HepG2 (cell line): ENCODE data around the gene EEFSEC. TPM values are rescaled to one million over a fixed set of nuclear protein-coding genes. Genes with fewer than 3 reads are reported as not detected.

ENCODE experiments used
- AGO2 ChIP-seq: fragments of 200-400 bp; formaldehyde crosslinking; optimal IDR thresholded peaks from 2 replicates; pipeline ENCODE3; 2017; ENCODE audit warnings: mild to moderate bottlenecking, low read depth, low read length, moderate library complexity
- BRCA1 ChIP-seq: sonication (generic); formaldehyde crosslinking; IDR thresholded peaks from 2 replicates; pipeline ENCODE4 v1.4.0; 2020; ENCODE audit warnings: missing genetic modification reagents
- BRD4 ChIP-seq: sonication (generic); formaldehyde crosslinking; IDR thresholded peaks from 2 replicates; pipeline ENCODE4 v1.4.0; 2020; ENCODE audit warnings: missing genetic modification reagents
- ELF3 ChIP-seq: IDR thresholded peaks from 2 replicates; pipeline ENCODE4 v1.6.1; 2016; ENCODE audit warnings: missing genetic modification reagents, missing compliant biosample characterization
- ETV6 ChIP-seq: sonication (generic); formaldehyde crosslinking; conservative IDR thresholded peaks from 2 replicates; pipeline ENCODE4 v1.4.0; 2020; ENCODE audit warnings: missing genetic modification reagents
- FOXK2 ChIP-seq: fragments of 450-650 bp; IDR thresholded peaks from 2 replicates; pipeline ENCODE4 v1.6.1; 2016
- HMGXB3 ChIP-seq: sonication (generic); formaldehyde crosslinking; IDR thresholded peaks from 2 replicates; pipeline ENCODE4 v1.4.0; 2020; ENCODE audit warnings: missing genetic modification reagents, borderline replicate concordance
- JUN ChIP-seq: sonication (generic); formaldehyde crosslinking; IDR thresholded peaks from 2 replicates; pipeline ENCODE4 v1.4.0; 2020; ENCODE audit warnings: mild to moderate bottlenecking, missing genetic modification reagents
- KDM3A ChIP-seq: IDR thresholded peaks from 2 replicates; pipeline ENCODE4 v1.6.1; 2018; ENCODE audit warnings: low read depth, missing compliant biosample characterization
- MAFK ChIP-seq, 2 experiments: IDR thresholded peaks in 1 of 2; conservative IDR thresholded peaks in 1 of 2; 2 replicates each; pipeline ENCODE4 v1.6.1; 2011; ENCODE audit warnings: improper control_type of control experiment in 2 of 2, low read length in 2 of 2
- NFKB2 ChIP-seq: sonication (generic); formaldehyde crosslinking; IDR thresholded peaks from 2 replicates; pipeline ENCODE4 v1.4.0; 2020; ENCODE audit warnings: missing genetic modification reagents, borderline replicate concordance
- POLR2G ChIP-seq: fragments of 200-400 bp; formaldehyde crosslinking; IDR thresholded peaks from 2 replicates; pipeline ENCODE4 v1.6.1; 2018; ENCODE audit warnings: mild to moderate bottlenecking, low read depth, low read length, moderate library complexity
- SSRP1 ChIP-seq: IDR thresholded peaks from 2 replicates; pipeline ENCODE4 v1.6.1; 2016; ENCODE audit warnings: control low read depth
- TOE1 ChIP-seq: sonication (generic); formaldehyde crosslinking; IDR thresholded peaks from 2 replicates; pipeline ENCODE4 v1.4.0; 2020; ENCODE audit warnings: mild to moderate bottlenecking, missing genetic modification reagents
- ZBTB42 ChIP-seq: sonication (generic); formaldehyde crosslinking; IDR thresholded peaks from 2 replicates; pipeline ENCODE4 v1.5.0; 2020; ENCODE audit warnings: mild to moderate bottlenecking, missing genetic modification reagents
- ZMAT3 ChIP-seq: sonication (generic); formaldehyde crosslinking; conservative IDR thresholded peaks from 2 replicates; pipeline ENCODE4 v1.7.0; 2021; ENCODE audit warnings: missing genetic modification reagents
- ZNF292 ChIP-seq: sonication (generic); formaldehyde crosslinking; IDR thresholded peaks from 2 replicates; pipeline ENCODE4 v1.8.1; 2022; ENCODE audit warnings: mild to moderate bottlenecking, low read depth, missing genetic modification reagents, borderline replicate concordance
- ZNF350 ChIP-seq: sonication (generic); formaldehyde crosslinking; IDR thresholded peaks from 2 replicates; pipeline ENCODE4 v1.4.0; 2020; ENCODE audit warnings: mild to moderate bottlenecking, low read depth, missing genetic modification reagents, borderline replicate concordance
- ZNF431 ChIP-seq: sonication (generic); formaldehyde crosslinking; IDR thresholded peaks from 2 replicates; pipeline ENCODE4 v1.9.0; 2022; ENCODE audit warnings: missing genetic modification reagents, low read depth, mild to moderate bottlenecking, borderline replicate concordance
- ZNF768 ChIP-seq: sonication (generic); formaldehyde crosslinking; IDR thresholded peaks from 2 replicates; pipeline ENCODE4 v1.4.0; 2020; ENCODE audit warnings: missing genetic modification reagents
- ZNF776 ChIP-seq: sonication (generic); formaldehyde crosslinking; IDR thresholded peaks from 2 replicates; pipeline ENCODE4 v1.4.0; 2020; ENCODE audit warnings: mild to moderate bottlenecking, missing genetic modification reagents
- ZSCAN29 ChIP-seq: sonication (generic); formaldehyde crosslinking; conservative IDR thresholded peaks from 2 replicates; pipeline ENCODE4 v1.4.0; 2020; ENCODE audit warnings: mild to moderate bottlenecking, missing genetic modification reagents
- polyA plus RNA-seq, 8 experiments: library from polyadenylated mRNA; depleted of rRNA in 3 of 8; stranded (reverse) in 7 of 8; unstranded in 1 of 8; fragments of >200 nt; fragmentation: Illumina TruSeq in 4 of 8; extraction: Trizol in 4 of 8; gene quantifications; 2 replicates each; pipeline versions ENCODE4 v1.2.1 to v1.2.3, GENCODE V29; 2011 to 2016; ENCODE audit warnings: low read depth in 4 of 8, missing spikeins in 1 of 8, mixed read lengths in 1 of 8; ENCODE audit not compliant: insufficient read depth in 1 of 8
- total RNA-seq, 5 experiments: library from RNA; depleted of rRNA; stranded (reverse); fragments of >200 nt; fragmentation: Illumina TruSeq; extraction: Trizol; gene quantifications; 2 replicates each; pipeline ENCODE4 v1.2.3, GENCODE V29; 2016; ENCODE audit warnings: low read depth in 1 of 5
- TF ChIP-seq, protein P1 (sequence below): sonication (generic); formaldehyde crosslinking; IDR thresholded peaks from 2 replicates; pipeline ENCODE4 v1.4.0; 2020; ENCODE audit warnings: low read depth, mild to moderate bottlenecking, missing genetic modification reagents
- TF ChIP-seq, protein P2 (sequence below): sonication (generic); formaldehyde crosslinking; IDR thresholded peaks from 2 replicates; pipeline ENCODE4 v1.4.0; 2020; ENCODE audit warnings: missing genetic modification reagents

The EEFSEC gene
- total and polyA plus RNA-seq, 2 of the 13 experiments (the other 11 are each of a cell fraction or from before 2014, with no cell fraction given): 6.4 to 24.2 TPM

DNA sequence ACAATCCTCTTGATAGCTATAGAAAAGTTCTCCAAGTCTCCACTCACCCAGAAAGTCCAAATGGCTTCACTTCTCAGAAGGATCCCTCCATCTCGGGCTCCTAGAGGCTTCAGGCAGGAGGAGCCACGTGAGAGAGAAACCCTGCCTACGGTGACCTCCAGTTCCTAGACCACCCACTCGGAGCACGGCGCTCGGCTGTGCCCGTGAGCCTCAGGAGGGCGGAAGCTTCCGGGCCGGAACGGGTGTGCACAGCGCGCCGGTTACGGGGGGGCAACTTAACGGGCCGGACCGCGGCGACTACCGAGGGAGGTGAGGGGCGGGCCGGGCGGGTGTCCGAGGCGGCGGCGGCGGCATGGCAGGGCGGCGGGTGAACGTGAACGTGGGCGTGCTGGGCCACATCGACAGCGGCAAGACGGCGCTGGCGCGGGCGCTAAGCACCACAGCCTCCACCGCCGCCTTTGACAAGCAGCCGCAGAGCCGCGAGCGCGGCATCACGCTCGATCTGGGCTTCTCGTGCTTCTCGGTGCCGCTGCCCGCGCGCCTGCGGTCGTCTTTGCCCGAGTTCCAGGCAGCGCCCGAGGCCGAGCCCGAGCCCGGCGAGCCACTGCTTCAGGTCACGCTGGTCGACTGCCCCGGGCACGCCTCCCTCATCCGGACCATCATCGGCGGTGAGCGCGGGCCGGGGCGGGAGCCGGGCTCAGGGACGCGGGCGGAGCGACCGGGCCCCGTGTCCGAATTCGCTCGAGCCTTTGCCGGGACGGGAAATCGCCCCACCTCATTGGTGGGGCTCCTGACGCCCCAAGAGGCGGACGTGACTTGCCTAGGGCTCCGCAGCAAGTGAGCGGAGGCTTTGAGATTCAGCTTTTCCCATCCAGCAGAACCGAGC is at the start of gene EEFSEC (continued):
- TF ChIP-seq, protein P1, sequence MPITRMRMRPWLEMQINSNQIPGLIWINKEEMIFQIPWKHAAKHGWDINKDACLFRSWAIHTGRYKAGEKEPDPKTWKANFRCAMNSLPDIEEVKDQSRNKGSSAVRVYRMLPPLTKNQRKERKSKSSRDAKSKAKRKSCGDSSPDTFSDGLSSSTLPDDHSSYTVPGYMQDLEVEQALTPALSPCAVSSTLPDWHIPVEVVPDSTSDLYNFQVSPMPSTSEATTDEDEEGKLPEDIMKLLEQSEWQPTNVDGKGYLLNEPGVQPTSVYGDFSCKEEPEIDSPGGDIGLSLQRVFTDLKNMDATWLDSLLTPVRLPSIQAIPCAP: no peak
- TF ChIP-seq ZNF768 (CRISPR knock-in tag) (peak; percentile 88), POLR2G (peak; percentile 82), FOXK2 (no peak), HMGXB3 (CRISPR knock-in tag) (peak; percentile 97), BRCA1 (CRISPR knock-in tag) (0 out of 2 replicates have a peak, but pooled peaks have one; percentile 17), TOE1 (CRISPR knock-in tag) (0 out of 2 replicates have a peak, but pooled peaks have one; percentile 56), AGO2 (peak; percentile 88), ZMAT3 (CRISPR knock-in tag) (peak; percentile 92), ZBTB42 (CRISPR knock-in tag) (peak; percentile 81; the same call in 1 of the 2 replicates), ZSCAN29 (CRISPR knock-in tag) (peak; percentile 50; the same call in 1 of the 2 replicates), ETV6 (CRISPR knock-in tag) (0 out of 2 replicates have a peak, but pooled peaks have one; percentile 19), MAFK (conservative IDR thresholded peaks at IDR 0.05 in 1 of 2, IDR thresholded peaks at IDR 0.05 in 1 of 2; ENCODE audit: low read length in 2 of 2) (no peak), ZNF776 (CRISPR knock-in tag) (peak; percentile 93), ZNF431 (CRISPR knock-in tag) (peak; percentile 90), KDM3A (peak; percentile 90), ZNF350 (peak; percentile 80; the same call in 1 of the 2 replicates), ZNF292 (no peak), ELF3 (peak; percentile 86), JUN (0 out of 2 replicates have a peak, but pooled peaks have one; percentile 24), SSRP1 (CRISPR knock-in tag) (no peak), BRD4 (CRISPR knock-in tag) (peak; percentile 90), NFKB2 (CRISPR knock-in tag) (peak; percentile 84; the same call in 1 of the 2 replicates)
- TF ChIP-seq, protein P2, sequence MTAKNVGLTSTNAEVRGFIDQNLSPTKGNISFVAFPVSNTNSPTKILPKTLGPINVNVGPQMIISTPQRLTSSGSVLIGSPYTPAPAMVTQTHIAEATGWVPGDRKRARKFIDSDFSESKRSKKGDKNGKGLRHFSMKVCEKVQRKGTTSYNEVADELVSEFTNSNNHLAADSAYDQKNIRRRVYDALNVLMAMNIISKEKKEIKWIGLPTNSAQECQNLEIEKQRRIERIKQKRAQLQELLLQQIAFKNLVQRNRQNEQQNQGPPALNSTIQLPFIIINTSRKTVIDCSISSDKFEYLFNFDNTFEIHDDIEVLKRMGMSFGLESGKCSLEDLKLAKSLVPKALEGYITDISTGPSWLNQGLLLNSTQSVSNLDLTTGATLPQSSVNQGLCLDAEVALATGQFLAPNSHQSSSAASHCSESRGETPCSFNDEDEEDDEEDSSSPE: peak; percentile 74
